SK-N-SH (cell line): ENCODE results near the gene TCF25. TPM values are rescaled to one million over a fixed set of nuclear protein-coding genes. Genes with fewer than 3 reads are reported as not detected.
A peak's percentile ranks its signal among the peaks of the same experiment; 100 is the strongest.

Experiments
- CTCF ChIA-PET: fragments of 300-600, 350-600 bp; formaldehyde crosslinking; extraction: SDS; loops from one replicate; lab custom pipeline; 2021; lab: Yijun Ruan, JAX
- POLR2A ChIA-PET: fragments of 350-600 bp; sonication (Branson Sonifier 250); formaldehyde crosslinking; extraction: SDS; loops from one replicate; lab custom pipeline; 2020; ENCODE audit warnings: antibody characterized with exemption, inconsistent platforms; lab: Yijun Ruan, JAX
- DNase-seq: peaks from one replicate; pipeline ENCODE4 v3.0.0; 2012
- H2AFZ ChIP-seq: fragments of 200-600 bp; sonication (generic); 2 replicates; pipeline ENCODE4 v1.8.1; 2016; ENCODE audit warnings: antibody characterized with exemption, mild to moderate bottlenecking, low read depth
- H3F3A ChIP-seq: fragments of 200-600 bp; sonication (generic); replicated peaks from 2 replicates; pipeline ENCODE3; 2016; ENCODE audit warnings: antibody characterized with exemption, mild to moderate bottlenecking; ENCODE audit not compliant: insufficient read depth
- H3K27ac ChIP-seq, 2 experiments: fragments of 200-500 bp in 1 of 2; fragments of 200-600 bp in 1 of 2; sonication (Bioruptor generic) in 1 of 2; sonication (generic), shearing (Covaris generic) in 1 of 2; 2 replicates each; pipeline versions ENCODE4 v1.5.1 to v1.6.1; 2014 to 2016; ENCODE audit warnings: low read depth in 2 of 2, inconsistent platforms in 1 of 2, low read length in 1 of 2, mild to moderate bottlenecking in 1 of 2, mixed read lengths in 1 of 2
- H3K27me3 ChIP-seq: fragments of 200-600 bp; sonication (generic), shearing (Covaris generic); 2 replicates; pipeline ENCODE4 v1.6.1; 2016; ENCODE audit warnings: mixed run types; ENCODE audit not compliant: insufficient read depth
- H3K36me3 ChIP-seq, 2 experiments: fragments of 200-500 bp in 1 of 2; fragments of 200-600 bp in 1 of 2; sonication (Bioruptor generic) in 1 of 2; sonication (generic) in 1 of 2; replicated peaks in 1 of 2; 2 replicates each; pipeline versions ENCODE3 to v1.5.1; 2014 to 2016; ENCODE audit warnings: low read length in 1 of 2, mild to moderate bottlenecking in 1 of 2; ENCODE audit not compliant: insufficient read depth in 2 of 2, control insufficient read depth in 1 of 2
- H3K4me1 ChIP-seq, 2 experiments: fragments of 200-500 bp in 1 of 2; fragments of 200-600 bp in 1 of 2; sonication (Bioruptor generic) in 1 of 2; sonication (generic), shearing (Covaris generic) in 1 of 2; 2 replicates each; pipeline versions ENCODE4 v1.5.1 to v1.6.1; 2014 to 2016; ENCODE audit warnings: low read depth in 1 of 2, low read length in 1 of 2, mixed run types in 1 of 2; ENCODE audit not compliant: insufficient read depth in 2 of 2, control insufficient read depth in 1 of 2
- H3K4me2 ChIP-seq: fragments of 200-600 bp; sonication (generic), shearing (Covaris generic); 2 replicates; pipeline ENCODE4 v1.6.1; 2017; ENCODE audit warnings: mixed run types
- H3K4me3 ChIP-seq, 2 experiments: fragments of 200-500 bp in 1 of 2; fragments of 200-600 bp in 1 of 2; sonication (Bioruptor generic) in 1 of 2; sonication (generic), shearing (Covaris generic) in 1 of 2; 2 replicates each; pipeline versions ENCODE4 v1.5.1 to v1.8.1; 2014 to 2016; ENCODE audit warnings: low read depth in 2 of 2, inconsistent platforms in 1 of 2, low read length in 1 of 2, mild to moderate bottlenecking in 1 of 2, mixed read lengths in 1 of 2, moderate library complexity in 1 of 2
- H3K79me2 ChIP-seq: fragments of 200-600 bp; sonication (generic); 2 replicates; pipeline ENCODE4 v1.8.1; 2017; ENCODE audit warnings: mild to moderate bottlenecking; ENCODE audit not compliant: insufficient read depth
- H3K9ac ChIP-seq: fragments of 200-600 bp; sonication (generic); 2 replicates; pipeline ENCODE4 v1.6.1; 2017; ENCODE audit warnings: mixed run types
- H3K9me2 ChIP-seq: fragments of 200-600 bp; sonication (generic); 2 replicates; pipeline ENCODE4 v1.6.1; 2017; ENCODE audit warnings: mixed run types
- H3K9me3 ChIP-seq: fragments of 200-600 bp; sonication (generic); 2 replicates; pipeline ENCODE4 v1.6.1; 2017; ENCODE audit warnings: mixed run types, mild to moderate bottlenecking, moderate library complexity
- H4K20me1 ChIP-seq: fragments of 200-600 bp; sonication (generic); 2 replicates; pipeline ENCODE4 v1.6.1; 2017; ENCODE audit warnings: mild to moderate bottlenecking, mixed run types; ENCODE audit not compliant: insufficient read depth
- JUND ChIP-seq: IDR thresholded peaks from 2 replicates; pipeline ENCODE4 v1.4.0; 2012
- RAD21 ChIP-seq: IDR thresholded peaks from 2 replicates; pipeline ENCODE4 v1.6.1; 2012; ENCODE audit warnings: mild to moderate bottlenecking, low read length
- RCOR1 ChIP-seq: fragments of 150-350 bp; IDR thresholded peaks from 2 replicates; pipeline ENCODE4 v1.6.1; 2017; ENCODE audit warnings: antibody characterized with exemption, low read length
- SMC3 ChIP-seq: IDR thresholded peaks from 2 replicates; pipeline ENCODE4 v1.6.1; 2012; ENCODE audit warnings: low read depth, low read length, improper control_type of control experiment
- TCF12 ChIP-seq: IDR thresholded peaks from 2 replicates; pipeline ENCODE4 v1.4.0; 2012
- WGBS: methylation state at CpG from one replicate; pipeline ENCODE4 v1.1.6; 2017; ENCODE audit warnings: low lambda C conversion rate; 5-methylcytosine and 5-hydroxymethylcytosine counted together
- polyA plus RNA-seq, 3 experiments: library from polyadenylated mRNA; depleted of rRNA; stranded (reverse); fragments of >200 nt; gene quantifications; 2 replicates each; pipeline ENCODE4 v1.2.3, GENCODE V29; 2012
- TF ChIP-seq, protein P1 (sequence below): fragments of 200-600 bp; sonication (generic); IDR thresholded peaks from 2 replicates; pipeline ENCODE4 v1.6.1; 2017; ENCODE audit warnings: antibody characterized with exemption, mild to moderate bottlenecking, moderate library complexity
- TF ChIP-seq, protein P2 (sequence below): IDR thresholded peaks from 2 replicates; pipeline ENCODE4 v1.4.0; 2012; ENCODE audit warnings: low read depth, borderline replicate concordance
- TF ChIP-seq, protein P3 (sequence below): IDR thresholded peaks from 2 replicates; pipeline ENCODE4; 2012
- TF ChIP-seq, protein P4 (sequence below): fragments of 150-350 bp; IDR thresholded peaks from 2 replicates; pipeline ENCODE4 v1.6.1; 2016; ENCODE audit warnings: mild to moderate bottlenecking, low read depth, low read length

The TCF25 gene
- polyA plus RNA-seq, 1 of the 3 experiments (the other 2 are of a cell fraction), result 208 TPM

DNA sequence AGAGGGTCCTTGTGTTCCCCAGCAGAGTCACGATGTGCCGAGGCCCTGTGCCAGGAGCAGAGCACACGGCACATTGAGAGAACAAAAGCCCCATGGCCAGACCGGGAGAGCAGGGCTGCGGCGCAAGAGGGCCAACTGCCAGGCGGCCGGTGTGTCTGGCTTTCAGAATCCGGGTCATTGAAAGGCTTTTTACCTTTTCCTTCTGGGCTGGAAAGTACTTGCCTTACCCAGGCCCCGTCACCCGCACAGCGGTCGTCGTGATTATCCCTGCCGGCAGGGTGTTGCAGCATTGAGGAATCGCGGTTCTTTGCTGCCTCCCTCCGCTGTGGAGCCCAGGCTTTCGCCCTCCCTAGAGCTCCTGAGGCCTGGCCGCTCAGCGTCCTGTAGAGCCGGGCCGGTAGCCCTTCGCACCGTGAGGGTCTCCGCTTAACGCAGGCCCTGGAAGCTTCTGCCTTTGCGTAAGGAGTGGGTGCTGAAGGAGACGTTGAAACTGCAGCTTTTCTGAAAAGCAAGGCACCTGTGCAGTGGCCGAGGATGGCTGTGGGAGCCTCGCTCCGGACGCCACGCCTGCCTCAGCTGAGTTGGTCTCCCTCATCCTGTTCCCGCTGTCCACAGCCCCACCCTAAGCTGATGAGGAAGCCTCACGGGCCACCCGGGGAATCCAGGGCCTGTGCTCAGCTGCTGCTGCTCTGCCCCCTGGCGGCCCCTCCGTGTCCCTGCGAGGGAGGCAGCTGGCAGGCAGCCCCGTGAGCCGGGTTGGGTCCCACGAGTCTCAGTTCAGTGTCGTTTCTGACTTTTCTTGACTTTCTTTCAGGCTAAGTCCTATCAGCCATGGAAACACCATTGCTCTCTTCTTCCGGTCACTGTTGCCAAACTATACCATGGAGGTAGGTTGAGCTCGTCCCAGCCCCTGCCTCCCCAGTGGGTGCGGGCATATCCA is 36.7 kb downstream of the TCF25 start:
- Histone ChIP-seq H3K4me1 (peaks cover 0 to 3% of the 10 kb centered on the region in 2 experiments; a peak in 1 of 4 replicates), H3K9me3 (no peaks in the 10 kb centered on the region), H3K4me3 (peak overlapping the region in 1 of 2 experiments; percentile 42; a peak in 1 of 4 replicates), H3K79me2 (no peaks in the 10 kb centered on the region), H3K36me3 (peaks cover 16 to 43% of the 10 kb centered on the region in 2 experiments), H3K27me3 (no peaks in the 10 kb centered on the region), H3K27ac (no peak overlapping the region; a peak in 1 of 4 replicates), H3F3A (peaks cover 13% of the 10 kb centered on the region), H3K4me2 (no peak overlapping the region), H2AFZ (no peak overlapping the region), H3K9me2 (no peaks in the 10 kb centered on the region), H4K20me1 (no peaks in the 10 kb centered on the region), H3K9ac (no peak overlapping the region)
- TF ChIP-seq, protein P1, sequence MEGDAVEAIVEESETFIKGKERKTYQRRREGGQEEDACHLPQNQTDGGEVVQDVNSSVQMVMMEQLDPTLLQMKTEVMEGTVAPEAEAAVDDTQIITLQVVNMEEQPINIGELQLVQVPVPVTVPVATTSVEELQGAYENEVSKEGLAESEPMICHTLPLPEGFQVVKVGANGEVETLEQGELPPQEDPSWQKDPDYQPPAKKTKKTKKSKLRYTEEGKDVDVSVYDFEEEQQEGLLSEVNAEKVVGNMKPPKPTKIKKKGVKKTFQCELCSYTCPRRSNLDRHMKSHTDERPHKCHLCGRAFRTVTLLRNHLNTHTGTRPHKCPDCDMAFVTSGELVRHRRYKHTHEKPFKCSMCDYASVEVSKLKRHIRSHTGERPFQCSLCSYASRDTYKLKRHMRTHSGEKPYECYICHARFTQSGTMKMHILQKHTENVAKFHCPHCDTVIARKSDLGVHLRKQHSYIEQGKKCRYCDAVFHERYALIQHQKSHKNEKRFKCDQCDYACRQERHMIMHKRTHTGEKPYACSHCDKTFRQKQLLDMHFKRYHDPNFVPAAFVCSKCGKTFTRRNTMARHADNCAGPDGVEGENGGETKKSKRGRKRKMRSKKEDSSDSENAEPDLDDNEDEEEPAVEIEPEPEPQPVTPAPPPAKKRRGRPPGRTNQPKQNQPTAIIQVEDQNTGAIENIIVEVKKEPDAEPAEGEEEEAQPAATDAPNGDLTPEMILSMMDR, result peak; percentile 86
- TF ChIP-seq, protein P2, sequence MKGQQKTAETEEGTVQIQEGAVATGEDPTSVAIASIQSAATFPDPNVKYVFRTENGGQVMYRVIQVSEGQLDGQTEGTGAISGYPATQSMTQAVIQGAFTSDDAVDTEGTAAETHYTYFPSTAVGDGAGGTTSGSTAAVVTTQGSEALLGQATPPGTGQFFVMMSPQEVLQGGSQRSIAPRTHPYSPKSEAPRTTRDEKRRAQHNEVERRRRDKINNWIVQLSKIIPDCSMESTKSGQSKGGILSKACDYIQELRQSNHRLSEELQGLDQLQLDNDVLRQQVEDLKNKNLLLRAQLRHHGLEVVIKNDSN, result no peak
- TF ChIP-seq RAD21, result peak; percentile 59
- TF ChIP-seq JUND, result no peak
- TF ChIP-seq SMC3, result peak; percentile 57; the same call in 1 of the 2 replicates
- ChIA-PET CTCF (interaction anchor here (0.7 to 7.0 kb wide), 26 partner anchors 9 to 295 kb away, joined by 3 to 53 read pairs (median 4); partner anchors contain the start of genes CDK10, MC1R, SPIRE2 and TCF25), POLR2A (interaction anchor here (0.6 to 1.2 kb wide), 5 partner anchors 12 to 63 kb away, joined by 3 to 10 read pairs (median 3); partner anchors contain the start of genes TCF25 and TUBB3)
- WGBS, result 73% methylated on average over 36 of the region's 47 CpGs
- DNase-seq, result peak; percentile 92

DNA sequence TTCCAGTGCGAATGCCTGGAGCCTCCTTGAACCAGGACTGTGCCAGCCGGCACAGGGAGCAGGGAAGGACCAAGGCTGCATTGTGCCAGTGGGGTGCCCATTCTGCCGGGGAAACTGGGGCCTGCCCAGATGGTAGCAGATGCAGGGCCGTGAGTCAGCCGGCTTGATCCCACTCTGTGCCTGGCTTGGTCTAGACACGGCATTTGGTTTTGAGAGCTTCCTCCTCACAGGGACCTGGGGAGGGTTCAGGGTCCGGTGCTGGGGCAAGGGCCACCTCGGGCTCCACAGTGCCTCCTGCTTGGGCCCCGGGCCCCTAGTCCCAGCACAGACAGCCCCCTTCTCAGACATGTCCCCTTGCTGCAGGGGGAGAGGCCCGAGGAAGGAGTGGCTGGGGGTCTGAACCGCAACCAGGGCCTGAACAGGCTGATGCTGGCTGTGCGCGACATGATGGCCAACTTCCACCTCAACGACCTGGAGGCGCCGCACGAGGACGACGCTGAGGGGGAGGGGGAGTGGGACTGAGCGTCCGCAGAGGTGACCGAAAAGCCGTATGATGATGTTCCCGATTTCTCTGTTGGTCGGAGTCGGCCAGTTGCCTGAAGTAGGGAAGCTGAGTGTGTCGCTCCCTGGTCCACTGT is 37.4 kb downstream of the TCF25 start:
- H3F3A ChIP-seq, result peaks cover 11% of the 10 kb centered on the region
- no peaks in the 10 kb centered on the region for H3K9me2 ChIP-seq
- H3K4me2 ChIP-seq, result no peak overlapping the region
- no peak for DNase-seq
- POLR2A ChIA-PET, result interaction anchor here (0.6 to 1.2 kb wide), 5 partner anchors 11 to 62 kb away, joined by 3 to 10 read pairs (median 3); partner anchors contain the start of genes TCF25 and TUBB3
- H3K4me3 ChIP-seq, result no peak overlapping the region
- H3K27ac ChIP-seq, result no peak overlapping the region
- H3K9ac ChIP-seq, result no peak overlapping the region
- TF ChIP-seq, protein P3, sequence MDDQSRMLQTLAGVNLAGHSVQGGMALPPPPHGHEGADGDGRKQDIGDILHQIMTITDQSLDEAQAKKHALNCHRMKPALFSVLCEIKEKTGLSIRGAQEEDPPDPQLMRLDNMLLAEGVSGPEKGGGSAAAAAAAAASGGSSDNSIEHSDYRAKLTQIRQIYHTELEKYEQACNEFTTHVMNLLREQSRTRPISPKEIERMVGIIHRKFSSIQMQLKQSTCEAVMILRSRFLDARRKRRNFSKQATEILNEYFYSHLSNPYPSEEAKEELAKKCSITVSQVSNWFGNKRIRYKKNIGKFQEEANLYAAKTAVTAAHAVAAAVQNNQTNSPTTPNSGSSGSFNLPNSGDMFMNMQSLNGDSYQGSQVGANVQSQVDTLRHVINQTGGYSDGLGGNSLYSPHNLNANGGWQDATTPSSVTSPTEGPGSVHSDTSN, result no peak
- TF ChIP-seq RCOR1 (no peak), TCF12 (no peak)
- TF ChIP-seq, protein P4, sequence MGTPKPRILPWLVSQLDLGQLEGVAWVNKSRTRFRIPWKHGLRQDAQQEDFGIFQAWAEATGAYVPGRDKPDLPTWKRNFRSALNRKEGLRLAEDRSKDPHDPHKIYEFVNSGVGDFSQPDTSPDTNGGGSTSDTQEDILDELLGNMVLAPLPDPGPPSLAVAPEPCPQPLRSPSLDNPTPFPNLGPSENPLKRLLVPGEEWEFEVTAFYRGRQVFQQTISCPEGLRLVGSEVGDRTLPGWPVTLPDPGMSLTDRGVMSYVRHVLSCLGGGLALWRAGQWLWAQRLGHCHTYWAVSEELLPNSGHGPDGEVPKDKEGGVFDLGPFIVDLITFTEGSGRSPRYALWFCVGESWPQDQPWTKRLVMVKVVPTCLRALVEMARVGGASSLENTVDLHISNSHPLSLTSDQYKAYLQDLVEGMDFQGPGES, result no peak
- H3K27me3 ChIP-seq, result no peaks in the 10 kb centered on the region
- WGBS, result 94% methylated on average over 20 of the region's 27 CpGs
- no peak overlapping the region for H2AFZ ChIP-seq
- peaks cover 0 to 3% of the 10 kb centered on the region in 2 experiments; a peak in 1 of 4 replicates for H3K4me1 ChIP-seq
- peaks cover 16 to 37% of the 10 kb centered on the region in 2 experiments for H3K36me3 ChIP-seq
- no peaks in the 10 kb centered on the region for H4K20me1 ChIP-seq
- no peaks in the 10 kb centered on the region for H3K9me3 ChIP-seq
- H3K79me2 ChIP-seq, result no peaks in the 10 kb centered on the region
- CTCF ChIA-PET, result interaction anchor here (0.7 to 7.0 kb wide), 21 partner anchors 8 to 296 kb away, joined by 3 to 53 read pairs (median 4); partner anchors contain the start of genes CDK10, MC1R, TCF25 and TUBB3
